Measurements from ENCODE around the gene DOK5. TPM values are rescaled to one million over a fixed set of nuclear protein-coding genes. Genes with fewer than 3 reads are reported as not detected.

The DOK5 gene
- total and polyA plus RNA-seq, 9 of the 15 experiments (the other 6 are each of a cell fraction or from before 2014, with no cell fraction given): not detected

DNA sequence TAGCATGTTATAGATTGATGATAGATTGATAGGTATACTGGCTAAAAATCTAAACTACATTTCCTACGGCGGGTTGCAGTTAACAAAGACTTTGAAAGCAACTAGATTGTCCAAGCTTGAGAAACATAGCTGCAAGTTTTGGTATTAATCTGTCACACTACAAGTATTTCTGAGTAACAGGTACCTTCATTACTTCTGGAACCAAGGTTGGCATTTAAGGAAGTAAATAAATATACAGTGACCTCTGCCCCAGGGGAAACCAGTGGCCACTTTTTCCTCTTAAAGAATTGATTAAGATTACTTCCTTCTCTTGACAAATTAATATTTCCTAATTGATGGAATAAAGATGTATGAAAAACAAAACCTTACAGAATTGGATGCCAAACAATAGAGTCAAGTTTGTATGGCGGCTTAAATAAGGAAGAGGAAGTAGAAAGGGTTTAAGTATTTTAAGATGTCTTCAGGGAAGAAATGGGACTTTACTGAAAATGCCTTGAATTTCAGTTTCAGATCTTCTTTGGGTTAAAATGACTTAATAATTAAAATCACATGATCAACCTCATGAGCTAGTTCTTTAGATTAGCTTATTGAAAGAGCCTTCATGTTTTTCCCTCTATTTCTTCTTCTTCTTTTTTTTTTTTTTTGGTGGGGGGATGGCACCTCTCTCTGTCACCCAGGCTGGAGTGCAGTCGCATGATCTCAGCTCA lies 132.8 kb downstream of the DOK5 start:
- no peak overlapping the region for H3K27ac ChIP-seq (ENCODE audit: extremely low read depth, low read depth, low read length)
- BruUV-seq (replicated peaks): no TSS peak
- H3K79me2 ChIP-seq (ENCODE audit: control insufficient read depth, insufficient read depth, low read length): no peaks in the 10 kb centered on the region
- WGBS (ENCODE audit: insufficient coverage, low coverage, missing lambda C conversion rate): 4% methylated on average over 4 of the region's 4 CpGs
- no peaks in the 10 kb centered on the region for H3K36me3 ChIP-seq (ENCODE audit: control insufficient read depth, insufficient read depth, low read length)
- no peak overlapping the region for H3K4me3 ChIP-seq
- H3K9me1 ChIP-seq (ENCODE audit: control insufficient read depth, insufficient read depth, low read length): no peaks in the 10 kb centered on the region
- intact Hi-C loops (cut with micrococcal nuclease): no loop called here
- FAIRE-seq (no peak), ATAC-seq (no peak), DNase-seq (ENCODE audit: extremely low read depth in 1 of 4, low spot score in 3 of 4) (no peak)
- H4K20me1 ChIP-seq (replicated peaks; ENCODE audit: control insufficient read depth, insufficient read depth, low read length): no peaks in the 10 kb centered on the region
- H3K4me1 ChIP-seq (replicated peaks in 1 of 2; ENCODE audit: control insufficient read depth in 2 of 2, insufficient read depth in 2 of 2, low read length in 2 of 2): no peaks in the 10 kb centered on the region
- no peaks in the 10 kb centered on the region for H3K9me3 ChIP-seq (replicated peaks; ENCODE audit: control insufficient read depth, insufficient read depth, low read depth, low read length)
- in situ Hi-C loops (cut with MboI): no loop called here
- ChIA-PET POLR2A (no interaction called here), CTCF (ENCODE audit: low intra/inter-chr PET ratio) (no interaction called here)
- H2AFZ ChIP-seq (ENCODE audit: low read depth, low read length): no peak overlapping the region
- H3K9ac ChIP-seq (ENCODE audit: insufficient read depth in 1 of 2, low read depth in 2 of 2, low read length in 2 of 2): no peak overlapping the region
- no peaks in the 10 kb centered on the region for H3K27me3 ChIP-seq (ENCODE audit: control insufficient read depth in 2 of 2, insufficient read depth in 2 of 2, low read length in 2 of 2)
- TF ChIP-seq ID3 (CRISPR knock-in tag; IDR thresholded peaks at IDR 0.05): no peak
- TF ChIP-seq ID3 (tag; IDR thresholded peaks at IDR 0.05): no peak
- TF ChIP-seq ZBTB11 (CRISPR knock-in tag; IDR thresholded peaks at IDR 0.05): peak in 1 of 3 experiments; percentile 63; a peak in 2 of 6 replicates
- no peak overlapping the region for H3K4me2 ChIP-seq (ENCODE audit: insufficient read depth, low read length)

All from K562 (cell line).